Neuronal stem cell (in vitro differentiated cells): Measurements from ENCODE around the gene PLAAT4.

Source experiments
- DNase-seq: peaks from one replicate; pipeline ENCODE4 v3.0.0-alpha.2; 2013; ENCODE audit warnings: low spot score
- H2AFZ ChIP-seq: one replicate; pipeline ENCODE4 v1.6.1; 2013; ENCODE audit warnings: mild to moderate bottlenecking, low read length, inconsistent platforms
- H2AK5ac ChIP-seq: 2 replicates; pipeline ENCODE4 v1.6.1; 2013; ENCODE audit warnings: low read depth, mild to moderate bottlenecking, inconsistent platforms, low read length, moderate library complexity, mixed read lengths
- H2BK120ac ChIP-seq: 2 replicates; pipeline ENCODE4 v1.6.1; 2013; ENCODE audit warnings: low read depth, mild to moderate bottlenecking, inconsistent platforms, low read length, moderate library complexity, mixed read lengths
- H2BK12ac ChIP-seq: one replicate; pipeline ENCODE4 v1.6.1; 2013; ENCODE audit warnings: low read length, inconsistent platforms
- H2BK15ac ChIP-seq: 2 replicates; pipeline ENCODE4 v1.6.1; 2013; ENCODE audit warnings: mild to moderate bottlenecking, low read length, inconsistent platforms, mixed read lengths
- H2BK5ac ChIP-seq: one replicate; pipeline ENCODE4 v1.6.1; 2013; ENCODE audit warnings: inconsistent platforms, mild to moderate bottlenecking, low read length, moderate library complexity
- H3K14ac ChIP-seq: one replicate; pipeline ENCODE4 v1.6.1; 2013; ENCODE audit warnings: low read length, inconsistent platforms
- H3K18ac ChIP-seq: 2 replicates; pipeline ENCODE4 v1.6.1; 2013; ENCODE audit warnings: low read length, inconsistent platforms
- H3K23ac ChIP-seq: 2 replicates; pipeline ENCODE4 v1.6.1; 2013; ENCODE audit warnings: low read depth, mild to moderate bottlenecking, mixed read lengths, low read length, inconsistent platforms; ENCODE audit not compliant: poor library complexity
- H3K27ac ChIP-seq: replicated peaks from 3 replicates; pipeline ENCODE4 v1.5.1; 2013; ENCODE audit warnings: low read length, inconsistent platforms
- H3K27me3 ChIP-seq, 3 experiments: 2 replicates each; pipeline ENCODE4 v1.6.1; 2013; ENCODE audit warnings: low read length in 3 of 3, mild to moderate bottlenecking in 2 of 3, inconsistent platforms in 1 of 3, low read depth in 1 of 3, mixed read lengths in 1 of 3, moderate library complexity in 1 of 3; ENCODE audit not compliant: control insufficient read depth in 3 of 3, insufficient read depth in 3 of 3
- H3K36me3 ChIP-seq, 2 donors: replicated peaks in 1 of 2; 2 replicates each; pipeline ENCODE4 v1.6.1; 2013; ENCODE audit warnings: low read length in 2 of 2; ENCODE audit not compliant: control insufficient read depth in 2 of 2, insufficient read depth in 2 of 2
- H3K4ac ChIP-seq: 2 replicates; pipeline ENCODE4 v1.6.1; 2013; ENCODE audit warnings: inconsistent platforms, mild to moderate bottlenecking, low read length, moderate library complexity
- H3K4me1 ChIP-seq, 2 donors: 1 replicate in 1 of 2; 2 replicates in 1 of 2; pipeline ENCODE4 v1.6.1; 2013; ENCODE audit warnings: low read length in 2 of 2, low read depth in 1 of 2; ENCODE audit not compliant: control insufficient read depth in 2 of 2, insufficient read depth in 1 of 2
- H3K4me2 ChIP-seq: one replicate; pipeline ENCODE4 v1.6.1; 2013; ENCODE audit warnings: mild to moderate bottlenecking, low read length, inconsistent platforms; ENCODE audit not compliant: insufficient read depth, poor library complexity, severe bottlenecking
- H3K4me3 ChIP-seq, 2 donors: 2 replicates each; pipeline ENCODE4 v1.5.1; 2013; ENCODE audit warnings: low read length in 2 of 2, mild to moderate bottlenecking in 2 of 2, inconsistent platforms in 1 of 2, moderate library complexity in 1 of 2
- H3K79me1 ChIP-seq: one replicate; pipeline ENCODE4 v1.6.1; 2013; ENCODE audit warnings: low read depth, mild to moderate bottlenecking, inconsistent platforms, low read length, moderate library complexity
- H3K9ac ChIP-seq: one replicate; pipeline ENCODE4 v1.6.1; 2013; ENCODE audit warnings: mild to moderate bottlenecking, low read depth, low read length, inconsistent platforms; ENCODE audit not compliant: poor library complexity
- H3K9me3 ChIP-seq, 2 donors: replicated peaks in 1 of 2; 2 replicates each; pipeline versions ENCODE3 to v1.6.1; 2013; ENCODE audit warnings: low read length in 2 of 2, mild to moderate bottlenecking in 2 of 2, inconsistent platforms in 1 of 2, low read depth in 1 of 2, mixed read lengths in 1 of 2, moderate library complexity in 1 of 2; ENCODE audit not compliant: control insufficient read depth in 2 of 2, insufficient read depth in 1 of 2
- H4K8ac ChIP-seq: one replicate; pipeline ENCODE4 v1.6.1; 2013; ENCODE audit warnings: low read depth, mild to moderate bottlenecking, inconsistent platforms, low read length, moderate library complexity
- H4K91ac ChIP-seq: one replicate; pipeline ENCODE4 v1.6.1; 2013; ENCODE audit warnings: low read length, low read depth, mild to moderate bottlenecking, inconsistent platforms; ENCODE audit not compliant: poor library complexity
- WGBS, 2 donors: extraction: QIAGEN DNeasy Blood & Tissue Kit; methylation state at CpG; one replicate each; pipeline ENCODE4 v1.1.7; 2013; ENCODE audit warnings: missing lambda C conversion rate in 2 of 2, mixed read lengths in 1 of 2; ENCODE audit not compliant: insufficient read length in 2 of 2, insufficient replicate concordance in 1 of 2; ENCODE audit errors: extremely low coverage in 2 of 2; 5-methylcytosine and 5-hydroxymethylcytosine counted together

Gene PLAAT4

DNA sequence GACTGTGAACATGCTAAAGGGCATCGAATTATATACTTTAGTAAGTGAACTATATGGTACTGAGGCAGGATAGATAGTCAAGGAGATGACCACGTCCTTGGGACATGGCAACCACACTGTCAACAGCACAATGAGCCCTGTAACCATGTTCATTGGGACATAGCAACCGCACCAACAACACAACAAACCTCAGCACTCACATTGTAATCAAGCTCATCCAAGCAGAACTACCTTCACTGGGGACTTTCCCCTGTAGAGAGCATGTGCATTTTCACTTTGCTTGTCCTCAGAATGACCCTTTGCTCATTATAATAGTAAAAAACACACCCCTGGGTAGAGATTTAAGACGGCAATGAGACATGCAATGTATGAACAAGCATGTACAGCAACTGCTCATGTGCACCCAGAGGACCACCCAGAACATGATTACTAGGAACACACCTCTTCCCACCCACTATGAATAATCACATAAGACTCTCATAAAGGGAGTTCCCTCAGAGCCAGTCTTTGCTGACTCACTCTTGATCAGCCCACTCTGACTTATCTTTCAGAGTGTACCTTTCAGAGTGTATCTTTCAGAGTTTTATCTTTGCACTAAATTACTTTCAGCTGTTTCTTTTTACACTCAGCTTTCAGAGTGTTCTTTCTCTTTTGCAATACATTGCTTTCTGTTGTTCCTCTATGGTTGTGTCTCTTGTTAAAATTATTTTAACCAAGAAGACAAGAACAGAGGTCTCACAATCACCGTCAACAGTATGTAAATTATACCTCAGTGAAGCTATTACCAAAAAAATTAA, 30.6 kb downstream of the PLAAT4 start:
- no peak overlapping the region for H3K4me3 ChIP-seq
- no peaks in the 10 kb centered on the region for H3K9me3 ChIP-seq
- no peaks in the 10 kb centered on the region for H3K79me1 ChIP-seq
- no peak overlapping the region for H2BK15ac ChIP-seq
- DNase-seq, result no peak
- WGBS, 2 donors, result no CpG with 5 or more reads among the region's 5 CpGs
- H3K4me1 ChIP-seq, result peaks cover 2 to 10% of the 10 kb centered on the region in 2 donors
- H3K4me2 ChIP-seq, result no peak overlapping the region
- no peak overlapping the region for H4K8ac ChIP-seq
- no peaks in the 10 kb centered on the region for H3K27me3 ChIP-seq
- H4K91ac ChIP-seq, result no peak overlapping the region
- H2BK12ac ChIP-seq, result no peak overlapping the region
- no peak overlapping the region for H3K23ac ChIP-seq
- H2BK120ac ChIP-seq, result no peak overlapping the region
- no peak overlapping the region for H3K4ac ChIP-seq
- H2AFZ ChIP-seq, result peak overlapping the region; percentile 30
- no peak overlapping the region for H3K27ac ChIP-seq
- H2BK5ac ChIP-seq, result no peak overlapping the region
- no peaks in the 10 kb centered on the region for H3K36me3 ChIP-seq
- no peak overlapping the region for H3K18ac ChIP-seq
- no peak overlapping the region for H3K9ac ChIP-seq
- H2AK5ac ChIP-seq, result no peak overlapping the region
- H3K14ac ChIP-seq, result no peak overlapping the region

GRCh38 chr11:63569570-63569969, 33.0 kb downstream of the PLAAT4 start:
- Histone ChIP-seq H2BK120ac (no peak overlapping the region), H4K91ac (no peak overlapping the region), H3K9ac (no peak overlapping the region), H2AFZ (no peak overlapping the region), H3K4ac (no peak overlapping the region), H3K18ac (no peak overlapping the region), H3K36me3 (no peaks in the 10 kb centered on the region), H3K4me2 (no peak overlapping the region), H2AK5ac (no peak overlapping the region), H3K4me3 (no peak overlapping the region), H2BK5ac (no peak overlapping the region), H3K9me3 (peaks cover 0 to 2% of the 10 kb centered on the region in 2 donors), H3K14ac (no peak overlapping the region), H4K8ac (no peak overlapping the region), H2BK15ac (no peak overlapping the region), H3K4me1 (peaks cover 6 to 10% of the 10 kb centered on the region in 2 donors), H3K23ac (no peak overlapping the region), H3K27me3 (no peaks in the 10 kb centered on the region), H3K27ac (no peak overlapping the region), H3K79me1 (no peaks in the 10 kb centered on the region), H2BK12ac (no peak overlapping the region)
- DNase-seq, result no peak
- WGBS, 2 donors, result no CpG with 5 or more reads among the region's 3 CpGs

DNA sequence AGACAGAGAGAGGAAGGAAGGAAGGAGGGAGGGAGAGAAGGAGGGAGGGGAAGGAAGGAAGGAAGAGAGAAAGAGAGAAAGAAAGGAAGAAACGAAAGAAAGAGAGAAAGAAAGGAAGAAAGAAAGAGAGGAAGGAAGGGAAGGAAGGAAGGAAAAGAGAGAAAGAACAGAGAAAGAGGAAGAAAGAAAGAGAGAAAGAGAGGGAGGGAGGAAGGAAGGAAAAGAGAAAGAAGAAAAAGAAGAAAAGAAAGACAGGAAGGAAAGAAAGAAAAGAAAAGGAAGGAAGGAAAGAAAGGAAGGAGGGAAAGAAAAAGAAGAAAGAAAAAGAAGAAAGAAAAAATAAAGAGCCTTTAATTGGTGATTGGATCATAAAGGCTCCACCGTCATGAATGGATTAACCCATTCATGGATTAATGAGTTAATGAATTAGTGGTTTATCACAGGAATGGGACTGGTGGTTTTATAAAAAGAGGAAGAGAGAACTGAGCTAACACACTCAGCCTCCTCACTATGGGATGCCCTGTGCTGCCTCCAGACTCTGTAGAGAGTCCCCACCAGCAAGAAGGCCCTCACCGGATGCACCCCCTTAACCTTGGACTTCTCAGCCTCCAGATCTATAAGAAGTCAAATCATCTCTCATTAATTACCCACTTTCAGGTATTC, 35.5 kb downstream of the PLAAT4 start:
- H3K23ac ChIP-seq, result no peak overlapping the region
- no peak for DNase-seq
- WGBS, 2 donors, result no CpG with 5 or more reads among the region's 3 CpGs

More for the DNA sequence above, 35.5 kb downstream of the PLAAT4 start:
- Histone ChIP-seq H4K8ac (no peak overlapping the region), H3K4me2 (no peak overlapping the region), H2BK15ac (no peak overlapping the region), H2BK12ac (no peak overlapping the region), H2BK5ac (no peak overlapping the region), H3K9me3 (peaks cover 0 to 2% of the 10 kb centered on the region in 2 donors), H3K18ac (no peak overlapping the region), H3K27me3 (no peaks in the 10 kb centered on the region), H3K4me3 (no peak overlapping the region), H2BK120ac (no peak overlapping the region), H3K4ac (no peak overlapping the region), H3K9ac (no peak overlapping the region), H3K27ac (no peak overlapping the region), H4K91ac (no peak overlapping the region), H2AFZ (no peak overlapping the region), H3K36me3 (no peaks in the 10 kb centered on the region), H2AK5ac (no peak overlapping the region), H3K14ac (no peak overlapping the region), H3K4me1 (peaks cover 11 to 13% of the 10 kb centered on the region in 2 donors), H3K79me1 (no peaks in the 10 kb centered on the region)
